NT2/D1 (cell line): ENCODE results near the gene SRP54.
"Not testable (repeated sequence)": the region's sequence is repeated elsewhere in the genome, so short reads cannot be mapped to it uniquely, and the experiment has no call there.

Experiments used
- DNase-seq: peaks from one replicate; pipeline ENCODE4 v3.0.0-alpha.2; 2011; ENCODE audit warnings: low read depth, low spot score
- H3K27me3 ChIP-seq: 2 replicates; pipeline ENCODE4 v1.6.0; 2011; ENCODE audit warnings: mild to moderate bottlenecking; ENCODE audit not compliant: insufficient read length, insufficient read depth
- H3K36me3 ChIP-seq: 2 replicates; pipeline ENCODE4 v1.6.1; 2011; ENCODE audit warnings: mild to moderate bottlenecking, low read length, mixed read lengths; ENCODE audit not compliant: insufficient read depth, insufficient read length
- H3K4me1 ChIP-seq: 2 replicates; pipeline ENCODE4 v1.5.1; 2011; ENCODE audit not compliant: insufficient read depth, insufficient read length
- H3K4me3 ChIP-seq: 2 replicates; pipeline ENCODE4 v1.5.1; 2011; ENCODE audit warnings: low read depth; ENCODE audit not compliant: insufficient read length
- H3K9ac ChIP-seq: 2 replicates; pipeline ENCODE4 v1.6.0; 2011; ENCODE audit warnings: low read depth; ENCODE audit not compliant: insufficient read length
- H3K9me3 ChIP-seq: 2 replicates; pipeline ENCODE4 v1.5.1; 2011; ENCODE audit warnings: mild to moderate bottlenecking, low read length; ENCODE audit not compliant: insufficient read depth
- SUZ12 ChIP-seq: IDR thresholded peaks from 2 replicates; pipeline ENCODE4 v1.6.1; 2011; ENCODE audit not compliant: insufficient read length, insufficient read depth; ENCODE audit errors: extremely low read depth
- YY1 ChIP-seq: IDR thresholded peaks from 2 replicates; pipeline ENCODE4 v1.6.1; 2011; ENCODE audit not compliant: insufficient read length, insufficient read depth
- ZNF274 ChIP-seq: IDR thresholded peaks from 2 replicates; pipeline ENCODE4 v1.6.1; 2011; ENCODE audit warnings: mild to moderate bottlenecking, low read depth, low read length

The SRP54 gene

GRCh38 chr14:35001621-35002020 is 18.8 kb downstream of the SRP54 start:
- no peaks in the 10 kb centered on the region for H3K27me3 ChIP-seq
- no peak overlapping the region for H3K4me3 ChIP-seq
- TF ChIP-seq ZNF274 (no peak), YY1 (no peak), SUZ12 (no peak)
- no peak for DNase-seq
- no peaks in the 10 kb centered on the region for H3K9me3 ChIP-seq
- H3K4me1 ChIP-seq = no peaks in the 10 kb centered on the region
- no peak overlapping the region for H3K9ac ChIP-seq
- peaks cover 23% of the 10 kb centered on the region for H3K36me3 ChIP-seq

GRCh38 chr14:35004839-35005238 is 22.0 kb downstream of the SRP54 start:
- H3K27me3 ChIP-seq = no peaks in the 10 kb centered on the region

GRCh38 chr14:35016568-35016967 is 33.8 kb downstream of the SRP54 start:
- TF ChIP-seq ZNF274 (no peak), SUZ12 (no peak), YY1 (no peak)
- no peak for DNase-seq
- Histone ChIP-seq H3K9me3 (no peaks in the 10 kb centered on the region), H3K9ac (no peak overlapping the region), H3K4me1 (no peaks in the 10 kb centered on the region), H3K27me3 (no peaks in the 10 kb centered on the region), H3K36me3 (peaks cover 42% of the 10 kb centered on the region), H3K4me3 (no peak overlapping the region)

More at GRCh38 chr14:35004839-35005238, 22.0 kb downstream of the SRP54 start:
- no peak overlapping the region for H3K4me3 ChIP-seq
- H3K36me3 ChIP-seq = peaks cover 17% of the 10 kb centered on the region
- TF ChIP-seq SUZ12 (no peak), YY1 (no peak), ZNF274 (no peak)
- no peak overlapping the region for H3K9ac ChIP-seq
- no peaks in the 10 kb centered on the region for H3K9me3 ChIP-seq
- no peaks in the 10 kb centered on the region for H3K4me1 ChIP-seq
- DNase-seq = no peak

- no peaks in the 10 kb centered on the region for H3K4me1 ChIP-seq
- no peak overlapping the region for H3K4me3 ChIP-seq
- no peaks in the 10 kb centered on the region for H3K27me3 ChIP-seq
- H3K9me3 ChIP-seq = no peaks in the 10 kb centered on the region
- no peak overlapping the region for H3K9ac ChIP-seq
- no peak for DNase-seq
- H3K36me3 ChIP-seq = peaks cover 36% of the 10 kb centered on the region
- TF ChIP-seq YY1 (no peak), ZNF274 (no peak), SUZ12 (no peak)
Observed at GRCh38 chr14:35020713-35021112, 37.9 kb downstream of the SRP54 start.

- Histone ChIP-seq H3K9ac (no peak overlapping the region), H3K4me3 (no peak overlapping the region), H3K4me1 (no peaks in the 10 kb centered on the region), H3K9me3 (0 out of 2 replicates have a peak, but pooled peaks cover 5% of the 10 kb centered on the region), H3K27me3 (no peaks in the 10 kb centered on the region), H3K36me3 (peaks cover 39% of the 10 kb centered on the region)
- TF ChIP-seq ZNF274 (no peak), YY1 (no peak), SUZ12 (no peak)
- no peak for DNase-seq
Observed at GRCh38 chr14:35028435-35028834, 45.6 kb downstream of the SRP54 start.

GRCh38 chr14:35032562-35032961 is 49.8 kb downstream of the SRP54 start:
- peaks cover 23% of the 10 kb centered on the region for H3K36me3 ChIP-seq
- H3K9me3 ChIP-seq = peaks cover 20% of the 10 kb centered on the region; the same call in 1 of the 2 replicates
- no peaks in the 10 kb centered on the region for H3K27me3 ChIP-seq
- H3K4me3 ChIP-seq = no peak overlapping the region
- no peak overlapping the region for H3K9ac ChIP-seq
- no peaks in the 10 kb centered on the region for H3K4me1 ChIP-seq
- DNase-seq = no peak
- TF ChIP-seq YY1 (no peak), ZNF274 (no peak), SUZ12 (no peak)

- no peak for DNase-seq
Observed at GRCh38 chr14:35034440-35034833, 51.6 kb downstream of the SRP54 start.

GRCh38 chr14:35034944-35035554 is 52.3 kb downstream of the SRP54 start:
- H3K27me3 ChIP-seq, DNase-seq, H3K4me3 ChIP-seq, H3K36me3 ChIP-seq, H3K9ac ChIP-seq, H3K4me1 ChIP-seq: not testable (repeated sequence)
- H3K9me3 ChIP-seq = peaks cover 20% of the 10 kb centered on the region; the same call in 1 of the 2 replicates

More at GRCh38 chr14:35034440-35034833, 51.6 kb downstream of the SRP54 start:
- no peaks in the 10 kb centered on the region for H3K27me3 ChIP-seq
- TF ChIP-seq ZNF274 (no peak), YY1 (no peak), SUZ12 (no peak)
- H3K4me3 ChIP-seq = no peak overlapping the region
- peaks cover 20% of the 10 kb centered on the region; the same call in 1 of the 2 replicates for H3K9me3 ChIP-seq
- no peaks in the 10 kb centered on the region for H3K4me1 ChIP-seq
- peaks cover 6% of the 10 kb centered on the region for H3K36me3 ChIP-seq
- H3K9ac ChIP-seq = no peak overlapping the region

- H3K36me3 ChIP-seq, H3K4me1 ChIP-seq, H3K4me3 ChIP-seq, H3K9ac ChIP-seq, DNase-seq, H3K27me3 ChIP-seq: not testable (repeated sequence)
- H3K9me3 ChIP-seq = peaks cover 15% of the 10 kb centered on the region; the same call in 1 of the 2 replicates
Observed at GRCh38 chr14:35038312-35038711, 55.5 kb downstream of the SRP54 start.
